Fibroblast of lung (primary cell): Measurements from ENCODE around the gene MACC1.

Source experiments
- CTCF ChIP-seq, 2 donors: IDR thresholded peaks in 1 of 2; conservative IDR thresholded peaks in 1 of 2; 1 replicate in 1 of 2; 2 replicates in 1 of 2; pipeline ENCODE4 v1.5.1; 2011 to 2012; ENCODE audit warnings: low read length in 2 of 2, control low read depth in 1 of 2, inconsistent platforms in 1 of 2, low read depth in 1 of 2, mild to moderate bottlenecking in 1 of 2
- EZH2 ChIP-seq: IDR thresholded peaks from 2 replicates; pipeline ENCODE4 v1.5.1; 2012; ENCODE audit warnings: low read length, control low read depth, mild to moderate bottlenecking; ENCODE audit errors: missing control alignments

- no peak for TF ChIP-seq CTCF (conservative IDR thresholded peaks at IDR 0.05 in 1 of 2, IDR thresholded peaks at IDR 0.05 in 1 of 2; ENCODE audit: low read depth in 1 of 2, low read length in 2 of 2)
- TF ChIP-seq EZH2: no peak
Observed at GRCh38 chr7:20104696-20105095, 112.5 kb downstream of the MACC1 start.
